GM20000 (cell line): Measurements from ENCODE around the gene C3orf20.
A peak's percentile ranks its signal among the peaks of the same experiment; 100 is the strongest.
"Not testable (repeated sequence)": the region's sequence is repeated elsewhere in the genome, so short reads cannot be mapped to it uniquely, and the experiment has no call there.

Experiments used
- DNase-seq: peaks from one replicate; pipeline ENCODE4 v3.0.0; 2012; ENCODE audit warnings: low spot score
- TF ChIP-seq, protein P1 (sequence below): IDR thresholded peaks from 2 replicates; pipeline ENCODE4 v1.5.1; 2012; ENCODE audit warnings: mild to moderate bottlenecking, control low read depth; ENCODE audit errors: extremely low read depth, missing control alignments

Gene C3orf20

DNA sequence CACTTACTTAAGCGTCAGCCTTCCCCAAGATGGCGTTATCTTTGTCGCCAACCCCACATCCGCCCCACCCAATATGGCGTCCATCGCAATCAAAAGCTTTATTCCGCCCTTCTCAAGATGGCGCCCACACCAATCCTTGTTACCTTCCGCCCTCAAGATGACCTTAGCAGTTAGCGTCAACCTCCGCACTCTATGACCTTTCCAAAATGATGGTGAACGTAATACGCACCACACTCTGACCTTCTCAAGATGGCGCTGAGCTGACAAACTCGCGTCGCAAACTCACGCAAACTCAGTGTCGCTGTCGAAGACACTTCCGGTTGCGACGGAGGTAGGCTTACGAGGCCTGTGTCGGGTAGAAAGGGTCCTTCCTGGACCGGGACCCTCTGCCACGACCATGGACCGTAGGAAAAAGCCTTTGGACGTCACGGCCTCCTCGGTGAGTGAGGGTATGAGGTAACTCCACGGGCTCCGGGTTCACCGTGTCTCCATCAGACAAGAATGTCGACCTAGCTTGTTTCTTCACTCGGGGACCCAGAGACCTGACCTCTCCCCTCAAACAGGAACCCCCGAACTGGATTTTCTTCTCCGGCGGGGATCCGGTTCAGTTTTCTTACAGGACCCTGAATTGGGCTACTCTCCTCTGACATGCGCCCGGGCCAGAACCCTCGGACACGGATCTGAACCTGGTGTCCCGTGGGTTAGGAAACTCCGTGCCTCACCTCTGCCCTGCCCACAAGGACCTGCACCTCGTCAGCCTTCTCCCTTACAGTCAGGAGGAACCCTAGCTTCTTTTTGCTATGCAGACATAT is 23.3 kb upstream of the C3orf20 start, which contains the start of gene CCDC174:
Gene CCDC174 (plus strand): TSS at position 323 of the 812 bp plus-strand sequence. CDS start 75 bp downstream, at position 398.
- TF ChIP-seq, protein P1, sequence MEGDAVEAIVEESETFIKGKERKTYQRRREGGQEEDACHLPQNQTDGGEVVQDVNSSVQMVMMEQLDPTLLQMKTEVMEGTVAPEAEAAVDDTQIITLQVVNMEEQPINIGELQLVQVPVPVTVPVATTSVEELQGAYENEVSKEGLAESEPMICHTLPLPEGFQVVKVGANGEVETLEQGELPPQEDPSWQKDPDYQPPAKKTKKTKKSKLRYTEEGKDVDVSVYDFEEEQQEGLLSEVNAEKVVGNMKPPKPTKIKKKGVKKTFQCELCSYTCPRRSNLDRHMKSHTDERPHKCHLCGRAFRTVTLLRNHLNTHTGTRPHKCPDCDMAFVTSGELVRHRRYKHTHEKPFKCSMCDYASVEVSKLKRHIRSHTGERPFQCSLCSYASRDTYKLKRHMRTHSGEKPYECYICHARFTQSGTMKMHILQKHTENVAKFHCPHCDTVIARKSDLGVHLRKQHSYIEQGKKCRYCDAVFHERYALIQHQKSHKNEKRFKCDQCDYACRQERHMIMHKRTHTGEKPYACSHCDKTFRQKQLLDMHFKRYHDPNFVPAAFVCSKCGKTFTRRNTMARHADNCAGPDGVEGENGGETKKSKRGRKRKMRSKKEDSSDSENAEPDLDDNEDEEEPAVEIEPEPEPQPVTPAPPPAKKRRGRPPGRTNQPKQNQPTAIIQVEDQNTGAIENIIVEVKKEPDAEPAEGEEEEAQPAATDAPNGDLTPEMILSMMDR = no peak
- DNase-seq = peak; percentile 90

DNA sequence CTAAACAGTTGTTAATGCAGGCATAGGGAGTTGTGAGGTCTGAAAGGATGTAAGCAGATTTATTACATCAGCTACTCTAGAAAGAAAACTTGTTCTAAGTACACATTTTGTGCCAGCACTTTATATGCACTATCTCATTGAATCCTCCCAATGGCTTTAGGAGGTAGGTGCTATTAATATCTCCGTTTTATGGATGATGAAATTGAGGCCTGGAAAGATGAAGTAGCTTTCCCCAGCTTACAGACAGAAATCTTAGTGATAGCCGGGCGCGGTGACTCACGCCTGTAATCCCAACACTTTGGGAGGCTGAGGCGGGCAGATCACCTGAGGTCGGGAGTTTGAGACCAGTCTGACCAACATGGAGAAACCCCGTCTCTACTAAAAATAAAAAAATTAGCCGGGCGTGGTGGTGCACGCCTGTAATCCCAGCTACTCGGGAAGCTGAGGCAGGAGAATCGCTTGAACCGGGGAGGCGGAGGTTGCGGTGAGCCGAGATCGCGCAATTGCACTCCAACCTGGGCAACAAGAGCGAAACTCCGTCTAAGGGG is 22.5 kb upstream of the C3orf20 start:
- not testable (repeated sequence) for DNase-seq

DNA sequence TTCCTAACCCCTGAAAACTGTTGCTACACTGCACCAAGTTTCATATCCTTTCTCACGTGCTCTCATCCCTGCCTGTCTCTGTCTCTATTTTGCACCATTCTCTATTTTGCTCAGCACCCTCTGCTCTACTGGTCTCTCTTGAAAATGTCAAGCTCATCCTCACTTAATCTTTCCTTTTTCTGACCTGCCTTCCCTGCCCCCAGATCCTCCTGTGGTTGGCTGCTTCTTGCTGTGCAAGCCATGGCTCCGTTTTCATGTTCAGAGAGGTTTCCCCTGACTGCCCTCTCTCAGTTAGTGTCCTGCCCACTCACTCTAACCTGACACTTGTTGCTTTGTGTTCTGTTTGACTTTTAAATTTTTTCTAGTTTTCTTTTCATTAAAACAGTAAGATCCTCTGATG is 17.4 kb upstream of the C3orf20 start:
- TF ChIP-seq, protein P1 = no peak
- no peak for DNase-seq

DNA sequence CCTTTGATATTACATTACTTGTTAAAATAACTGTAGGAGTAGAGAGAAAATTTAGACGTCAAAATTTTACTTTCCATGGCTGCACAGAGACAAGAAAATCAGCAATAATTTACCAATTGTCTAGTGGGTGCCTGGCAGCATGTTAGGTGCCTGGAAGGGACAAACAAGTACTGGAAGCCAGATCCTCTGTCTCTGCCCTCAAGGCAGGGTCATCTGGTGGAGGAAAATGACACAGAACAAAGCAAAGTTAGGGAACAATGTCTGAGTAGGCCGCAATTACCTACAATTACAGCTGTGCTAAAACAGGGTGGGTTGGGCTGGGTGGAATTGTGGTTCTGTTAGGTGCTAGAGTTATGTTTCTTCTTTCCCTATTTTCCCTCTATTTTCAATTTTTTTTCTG is 16.0 kb upstream of the C3orf20 start:
- DNase-seq = no peak
- TF ChIP-seq, protein P1 = no peak

DNA sequence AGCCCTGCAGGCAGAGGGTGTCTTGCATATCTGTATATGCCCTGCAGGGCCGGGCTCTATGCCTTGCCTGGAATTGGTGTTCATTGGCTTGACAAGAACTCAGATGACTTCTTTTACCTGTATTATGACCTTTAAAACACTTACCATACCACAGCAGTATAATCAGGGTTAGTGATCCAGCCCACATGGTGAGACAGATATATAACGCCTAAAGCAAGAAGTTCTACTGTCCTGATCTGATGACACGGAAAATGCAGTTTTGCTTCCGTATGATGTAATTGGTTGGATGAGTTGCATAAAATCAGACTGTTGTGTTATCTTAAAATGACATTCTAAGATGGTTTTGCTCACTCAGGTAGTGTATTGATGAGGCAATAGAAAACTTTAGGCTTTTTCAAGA is 14.0 kb upstream of the C3orf20 start:
- TF ChIP-seq, protein P1 = no peak
- no peak for DNase-seq

DNA sequence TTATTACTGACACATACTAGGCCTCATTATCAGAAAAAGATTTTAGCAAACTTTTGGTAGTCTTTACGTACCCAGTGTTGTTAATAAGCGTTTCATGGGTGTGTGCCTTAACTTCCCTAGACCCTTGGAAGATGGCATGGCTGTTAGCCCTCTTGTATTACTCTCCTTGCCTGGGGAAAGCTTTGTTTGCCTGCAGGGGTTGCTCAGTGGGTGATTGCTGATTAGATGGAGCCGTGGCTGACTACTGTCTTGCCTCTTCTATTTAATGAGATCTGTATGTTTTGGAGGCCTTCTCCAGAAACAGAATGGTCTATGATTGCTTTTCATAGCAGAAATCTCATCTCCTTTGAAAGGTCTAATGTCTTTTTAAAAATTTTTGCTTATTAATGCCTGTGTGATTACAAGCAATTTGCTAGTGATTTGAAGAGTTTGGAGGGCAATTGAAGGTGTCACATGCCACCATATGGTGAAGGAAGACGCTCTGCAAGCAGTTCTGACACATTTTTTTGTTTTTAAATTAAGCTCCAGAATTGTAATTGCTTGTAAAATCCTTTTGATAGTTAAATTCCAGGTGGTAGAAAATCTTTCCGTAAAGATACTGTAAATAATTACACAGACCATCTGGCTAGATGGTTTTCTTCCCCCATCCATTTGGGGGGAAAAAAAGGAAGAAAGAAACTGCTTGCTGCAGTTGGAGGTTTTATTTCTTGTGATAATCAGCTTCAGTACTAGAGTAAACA is 11.4 kb upstream of the C3orf20 start:
- TF ChIP-seq, protein P1 = no peak
- DNase-seq = no peak

DNA sequence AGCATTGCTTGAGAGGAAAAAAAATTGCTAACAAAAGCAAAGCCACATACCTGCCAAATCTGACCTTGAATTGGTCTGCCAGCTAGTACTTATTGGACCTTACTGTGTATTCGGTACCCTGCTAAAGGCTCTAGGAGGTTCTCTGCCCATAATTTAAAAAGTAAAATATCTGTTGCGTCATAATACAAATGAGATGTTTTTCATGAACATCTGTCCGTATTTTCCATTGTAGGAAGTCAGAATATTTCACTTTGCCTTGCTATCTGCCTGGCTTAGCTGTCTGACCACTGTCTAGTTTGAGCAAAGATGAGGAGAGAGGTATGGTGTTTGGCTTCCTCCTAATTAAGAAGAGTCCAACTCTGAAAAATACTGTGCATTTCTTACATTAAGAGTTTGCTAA is 10.8 kb upstream of the C3orf20 start:
- DNase-seq = no peak
- TF ChIP-seq, protein P1 = no peak
